ENCODE results near the gene GLCE.

- TF ChIP-seq CTCF (conservative IDR thresholded peaks at IDR 0.05; ENCODE audit: low read length) (no peak), EZH2phosphoT487 (IDR thresholded peaks at IDR 0.05; ENCODE audit: borderline replicate concordance) (no peak)
Measured at GRCh38 chr15:69305933-69306568, 145.6 kb downstream of the GLCE start.
